NCI-H1436 treated with DMSO at 0.1 percent for 48 hours (cell line): ENCODE data around the gene RAD23B.

ENCODE experiments used
- DNase-seq: peaks from one replicate; lab custom pipeline; 2025; lab: John Stamatoyannopoulos, UW

RAD23B gene

DNA sequence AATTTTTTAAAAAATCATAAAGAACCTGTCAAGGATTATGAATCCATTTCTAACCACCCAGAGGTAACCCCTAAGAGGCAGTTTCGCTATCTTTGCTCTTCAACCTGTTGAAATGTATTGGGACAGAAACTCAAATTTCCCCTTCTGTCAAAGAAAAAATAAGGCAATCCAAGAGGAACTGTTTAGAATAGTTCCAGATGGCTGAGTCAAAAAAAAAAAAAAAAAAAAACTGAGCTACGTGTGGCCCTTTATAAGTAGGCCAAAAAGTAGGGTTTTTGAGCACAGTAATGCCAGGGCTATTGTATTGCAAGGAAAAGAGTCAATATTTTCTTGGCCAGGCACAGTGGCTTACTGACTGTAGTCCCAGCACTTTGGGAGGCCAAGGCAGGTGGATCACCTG, 94.9 kb downstream of the RAD23B start:
- DNase-seq = no peak
